Immature natural killer cell (primary cell): Measurements from ENCODE around the gene FGL2. TPM values are rescaled to one million over a fixed set of nuclear protein-coding genes. Genes with fewer than 3 reads are reported as not detected.
"Not testable (repeated sequence)": the region's sequence is repeated elsewhere in the genome, so short reads cannot be mapped to it uniquely, and the experiment has no call there.

Experiments used
- DNase-seq, 3 donors: peaks; one replicate each; pipeline ENCODE4 v3.0.0; 2022; ENCODE audit warnings: mixed read lengths in 1 of 3
- H3K27ac Mint-ChIP-seq, 6 donors: one replicate each; pipeline ENCODE4 v1.8.0; 2020; ENCODE audit warnings: mixed read lengths in 6 of 6, mild to moderate bottlenecking in 5 of 6, inconsistent platforms in 4 of 6, moderate library complexity in 3 of 6
- H3K27me3 Mint-ChIP-seq, 3 donors: one replicate each; pipeline ENCODE4 v1.8.0; 2020 to 2021; ENCODE audit warnings: low read depth in 3 of 3, mild to moderate bottlenecking in 3 of 3, mixed read lengths in 3 of 3, moderate library complexity in 3 of 3, inconsistent platforms in 1 of 3
- H3K36me3 Mint-ChIP-seq, 3 donors: one replicate each; pipeline ENCODE4 v1.8.0; 2020; ENCODE audit warnings: mixed read lengths in 3 of 3, inconsistent platforms in 2 of 3, mild to moderate bottlenecking in 2 of 3
- H3K4me1 Mint-ChIP-seq, 2 donors: one replicate each; pipeline ENCODE4 v1.8.0; 2020; ENCODE audit warnings: inconsistent platforms in 2 of 2, mild to moderate bottlenecking in 2 of 2, mixed read lengths in 2 of 2, moderate library complexity in 1 of 2
- H3K4me3 Mint-ChIP-seq, 5 donors: one replicate each; pipeline ENCODE4 v1.8.0; 2020; ENCODE audit warnings: mild to moderate bottlenecking in 5 of 5, mixed read lengths in 5 of 5, inconsistent platforms in 3 of 5, moderate library complexity in 3 of 5
- H3K9me3 Mint-ChIP-seq, 6 donors: one replicate each; pipeline ENCODE4 v1.8.0; 2020; ENCODE audit warnings: mild to moderate bottlenecking in 6 of 6, mixed read lengths in 6 of 6, inconsistent platforms in 4 of 6, moderate library complexity in 3 of 6
- polyA plus RNA-seq, 3 donors: library from polyadenylated mRNA; unstranded; fragments of 300-500 nt; fragmentation: Illumina TruSeq; gene quantifications; one replicate each; pipeline ENCODE4 v1.2.3, GENCODE V29; 2021

Gene FGL2
- polyA plus RNA-seq, 3 donors from 2014 or later = 32.2 to 59.4 (median 37.9) TPM

- not testable (repeated sequence) for H3K36me3 Mint-ChIP-seq, H3K4me1 Mint-ChIP-seq, DNase-seq, H3K27me3 Mint-ChIP-seq, H3K9me3 Mint-ChIP-seq, H3K27ac Mint-ChIP-seq, H3K4me3 Mint-ChIP-seq
Observed at GRCh38 chr7:77171073-77171472, 28.5 kb downstream of the FGL2 start.

- DNase-seq = no peak
- Mint-ChIP-seq H3K4me3 (no peak overlapping the region), H3K4me1 (no peaks in the 10 kb centered on the region), H3K27me3 (peaks cover 0 to 3% (median 0%) of the 10 kb centered on the region in 3 donors), H3K27ac (peak overlapping the region in 1 of 6 donors; percentile 21), H3K9me3 (no peaks in the 10 kb centered on the region), H3K36me3 (no peaks in the 10 kb centered on the region)
Observed at GRCh38 chr7:77157446-77157845, 42.2 kb downstream of the FGL2 start.

- not testable (repeated sequence) for H3K36me3 Mint-ChIP-seq, H3K4me1 Mint-ChIP-seq, H3K27ac Mint-ChIP-seq, H3K27me3 Mint-ChIP-seq, H3K4me3 Mint-ChIP-seq, H3K9me3 Mint-ChIP-seq, DNase-seq
Observed at GRCh38 chr7:77157034-77157433, 42.6 kb downstream of the FGL2 start.

- not testable (repeated sequence) for H3K27ac Mint-ChIP-seq, DNase-seq, H3K4me3 Mint-ChIP-seq, H3K27me3 Mint-ChIP-seq, H3K9me3 Mint-ChIP-seq, H3K4me1 Mint-ChIP-seq, H3K36me3 Mint-ChIP-seq
Observed at GRCh38 chr7:77155601-77156377, 43.8 kb downstream of the FGL2 start.

GRCh38 chr7:77154917-77155464 is 44.6 kb downstream of the FGL2 start:
- not testable (repeated sequence) for H3K36me3 Mint-ChIP-seq, H3K4me1 Mint-ChIP-seq, H3K4me3 Mint-ChIP-seq, H3K27ac Mint-ChIP-seq, DNase-seq, H3K27me3 Mint-ChIP-seq, H3K9me3 Mint-ChIP-seq

GRCh38 chr7:77152232-77152631 is 47.4 kb downstream of the FGL2 start:
- not testable (repeated sequence) for H3K4me3 Mint-ChIP-seq, H3K4me1 Mint-ChIP-seq, H3K9me3 Mint-ChIP-seq, H3K36me3 Mint-ChIP-seq, H3K27me3 Mint-ChIP-seq, DNase-seq
- H3K27ac Mint-ChIP-seq = peak overlapping the region in 1 of 6 donors; percentile 42

Other genes starting within 250 kb of the FGL2 start
- not detected for gene SPDYE17, start 167.5 kb downstream of the FGL2 start, polyA plus RNA-seq
- gene SPDYE18, start 137.3 kb downstream of the FGL2 start, polyA plus RNA-seq = not detected
- gene CCDC146, start 77.2 kb downstream of the FGL2 start, polyA plus RNA-seq = 1 to 10 TPM in 2 of 3 donors, under 1 TPM in 1; 0.88 to 2.7 (median 1.7) TPM
- gene GSAP, start 216.5 kb upstream of the FGL2 start, polyA plus RNA-seq = 10 to 100 TPM; 24.6 to 85.4 (median 55.5) TPM